ENCODE measurements around the gene RUNDC1. TPM values are rescaled to one million over a fixed set of nuclear protein-coding genes. Genes with fewer than 3 reads are reported as not detected.
A peak's percentile ranks its signal among the peaks of the same experiment; 100 is the strongest.
"Not testable (repeated sequence)": the region's sequence is repeated elsewhere in the genome, so short reads cannot be mapped to it uniquely, and the experiment has no call there.

The RUNDC1 gene
- 10 to 100 TPM; 10.6 to 14.1 TPM for total RNA-seq
- long read RNA-seq, donor 1, transcript RUNDC1-201 (5 exons, 3,828 nt), result major isoform, 8 of 13 reads
- long read RNA-seq, donor 1, partial matches to known transcripts, result 0 of 13 reads
- long read RNA-seq, donor 1, other reads (novel, unspliced or antisense), result 5 of 13 reads
- long read RNA-seq, donor 2, partial matches to known transcripts, result 17 of 22 reads
- long read RNA-seq, donor 2, other reads (novel, unspliced or antisense), result 1 of 22 reads

DNA sequence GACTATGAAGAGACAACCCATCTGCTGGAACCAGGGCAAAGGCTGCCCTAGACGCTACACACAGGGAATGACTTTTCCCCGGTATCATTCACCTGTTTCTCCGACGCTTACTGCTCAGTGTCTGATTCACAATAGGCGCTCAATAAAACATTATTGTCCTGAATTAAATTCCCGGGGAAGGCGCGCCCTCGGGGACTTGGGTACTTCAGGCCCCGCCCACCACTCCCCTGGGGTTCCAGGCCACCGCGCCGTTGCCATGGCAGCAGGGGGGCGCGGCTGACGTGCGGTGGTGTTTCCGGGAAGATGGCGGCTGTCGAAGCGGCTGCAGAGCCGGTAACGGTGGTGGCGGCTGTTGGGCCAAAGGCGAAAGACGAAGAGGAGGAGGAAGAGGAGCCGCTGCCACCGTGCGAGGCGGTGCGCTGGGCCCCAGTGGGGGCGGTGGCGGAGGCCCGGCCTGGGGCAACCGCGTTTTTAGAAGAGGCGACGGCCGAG lies at the start of gene RUNDC1:
TSS of gene RUNDC1 (plus strand) at position 292 of the 492 bp plus-strand sequence. CDS start at position 304, 12 bp downstream.
- DNase-seq (ENCODE audit: low spot score), result peak; percentile 97
- intact Hi-C loops (cut with DNase I), result no loop called here

DNA sequence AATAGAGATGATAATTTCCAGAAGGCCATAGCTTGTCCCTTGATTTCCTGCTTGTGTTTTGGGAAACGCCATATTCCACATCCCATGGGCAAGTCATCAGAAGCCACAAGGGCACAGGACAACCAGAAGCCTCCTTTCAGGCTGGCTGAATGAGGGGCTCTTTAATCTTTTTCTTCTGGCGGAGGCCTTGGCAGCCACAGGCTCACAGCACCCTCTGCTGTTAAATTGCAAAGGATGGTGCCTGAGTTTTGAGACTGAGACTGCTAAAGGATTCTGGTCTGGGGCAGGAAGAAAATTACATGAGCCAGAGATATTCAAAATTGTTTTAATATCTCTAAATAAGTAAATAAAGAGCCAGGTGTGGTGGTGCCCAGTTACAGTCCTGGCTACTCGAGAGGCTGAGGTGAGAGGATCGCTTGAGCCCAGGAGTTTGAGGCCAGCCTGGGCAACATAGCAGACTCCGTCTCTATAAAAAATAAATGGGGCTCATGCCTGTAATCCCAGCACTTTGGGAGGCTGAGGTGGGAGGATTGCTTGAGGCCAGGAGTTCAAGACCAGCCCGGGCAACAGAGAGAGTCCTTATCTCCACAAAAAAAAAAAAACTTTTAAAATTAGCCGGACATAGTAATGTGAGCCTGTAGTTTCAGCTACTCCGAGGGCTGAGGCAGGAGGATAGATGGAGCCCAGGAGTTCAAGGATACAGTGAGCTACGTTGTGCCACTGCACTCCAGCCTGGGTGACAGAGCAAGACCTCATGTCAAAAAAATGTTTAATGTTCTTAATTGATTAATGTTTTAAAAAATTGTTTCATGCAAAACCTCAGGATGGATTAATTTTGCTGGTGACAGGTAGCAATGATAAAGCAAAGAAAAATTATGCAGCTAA lies 42.4 kb upstream of the RUNDC1 start:
- intact Hi-C loops (cut with DNase I), result loop anchor here (5.0 to 10.0 kb wide), 2 partner anchors 96 to 963 kb away; partner anchors contain the start of gene AOC2 (in 1 of the 2)
- DNase-seq (ENCODE audit: low spot score), result no peak

DNA sequence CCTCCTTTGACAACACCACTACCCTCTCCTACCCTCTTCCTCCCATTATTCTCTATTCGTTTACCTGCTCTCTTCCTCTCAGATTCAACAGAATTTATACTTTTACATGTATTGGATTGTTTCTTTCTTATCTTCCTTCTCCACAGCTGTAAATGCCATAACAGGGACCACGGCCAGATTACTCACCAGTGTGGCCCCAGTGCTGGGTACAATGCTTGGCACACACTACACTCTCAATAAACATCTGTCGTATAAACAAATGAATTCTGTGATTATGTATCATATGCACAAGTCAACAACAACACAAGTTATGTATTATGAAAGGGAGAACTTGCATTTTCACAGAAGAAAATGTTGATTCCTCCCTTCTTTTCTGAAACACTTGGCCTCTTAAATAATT lies 36.2 kb upstream of the RUNDC1 start:
- intact Hi-C loops (cut with DNase I), result no loop called here
- no peak for DNase-seq (ENCODE audit: low spot score)

DNA sequence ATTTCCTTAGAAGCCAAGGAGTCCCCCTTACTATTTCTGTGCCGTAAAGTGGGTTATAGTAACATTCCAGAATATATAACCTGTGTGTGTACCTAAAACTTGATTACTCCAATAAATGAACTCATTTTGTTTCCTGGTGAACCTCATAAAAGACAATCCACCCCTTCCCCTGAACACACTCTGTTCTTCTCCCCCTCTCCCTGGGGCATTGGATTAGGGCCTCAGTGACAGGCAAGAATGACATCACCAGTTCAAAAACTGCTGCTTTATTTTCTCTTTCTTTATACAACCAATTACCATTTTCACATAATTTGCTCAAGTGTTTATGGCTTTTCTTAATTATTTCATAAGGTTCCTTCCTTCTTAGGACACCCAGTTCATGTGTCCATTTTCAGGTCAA lies 33.6 kb upstream of the RUNDC1 start:
- intact Hi-C loops (cut with DNase I), result no loop called here
- DNase-seq (ENCODE audit: low spot score), result no peak

DNA sequence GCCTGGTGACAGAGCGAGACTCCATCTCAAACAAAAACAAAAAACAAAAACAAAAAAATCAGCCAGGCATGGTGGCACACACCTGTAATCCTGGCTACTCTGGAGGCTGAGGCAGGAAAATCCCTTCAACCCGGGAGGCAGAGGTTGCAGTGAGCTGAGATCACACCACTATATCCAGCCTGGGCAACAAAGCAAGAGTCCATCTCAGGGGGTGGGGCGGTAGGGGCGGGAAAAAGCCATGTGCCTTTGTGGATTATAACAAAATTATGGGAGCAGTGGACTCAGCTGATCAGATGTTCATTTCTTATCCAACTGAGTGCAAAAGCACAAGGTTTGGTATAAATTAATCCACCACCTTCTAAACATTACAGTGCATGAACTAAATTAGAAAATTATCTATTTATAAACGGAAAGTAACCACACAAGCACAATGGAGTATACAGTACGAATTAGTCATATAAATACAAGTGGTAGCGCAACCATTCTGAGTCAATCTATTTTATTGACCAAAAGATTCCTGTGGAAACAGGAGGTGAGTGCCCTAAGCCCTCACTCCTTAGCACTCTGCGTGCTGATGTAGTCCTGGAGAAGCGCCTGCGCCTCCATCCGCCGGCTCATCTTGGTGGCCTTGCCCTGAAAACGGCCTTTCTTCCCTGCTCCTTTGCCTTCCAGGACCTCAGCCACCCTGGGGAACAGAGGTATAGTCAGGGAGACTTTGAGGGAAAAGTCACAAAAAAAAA lies 30.2 kb upstream of the RUNDC1 start:
- DNase-seq (ENCODE audit: low spot score), result peak; percentile 59
- intact Hi-C loops (cut with DNase I), result no loop called here

DNA sequence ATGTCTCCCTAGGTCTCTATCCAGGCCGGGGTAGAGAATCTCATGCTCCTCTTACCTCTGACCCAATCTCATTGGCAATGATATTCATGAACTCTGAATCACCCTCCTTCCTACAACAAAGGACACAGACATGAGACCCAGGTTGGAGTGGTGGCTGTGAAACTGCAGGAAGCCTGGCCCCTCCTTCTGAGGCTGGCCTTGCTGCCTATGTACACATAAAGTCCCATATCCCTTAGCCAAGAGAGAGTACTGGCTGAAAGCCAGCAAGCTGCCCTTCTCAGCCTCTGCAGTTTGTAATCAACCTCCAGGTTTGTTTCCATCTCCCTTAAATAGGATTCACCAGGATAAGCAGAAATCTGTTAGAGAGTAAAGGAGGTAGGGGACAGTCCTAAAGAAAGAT lies 26.7 kb upstream of the RUNDC1 start:
- no peak for DNase-seq (ENCODE audit: low spot score)
- intact Hi-C loops (cut with DNase I), result no loop called here

DNA sequence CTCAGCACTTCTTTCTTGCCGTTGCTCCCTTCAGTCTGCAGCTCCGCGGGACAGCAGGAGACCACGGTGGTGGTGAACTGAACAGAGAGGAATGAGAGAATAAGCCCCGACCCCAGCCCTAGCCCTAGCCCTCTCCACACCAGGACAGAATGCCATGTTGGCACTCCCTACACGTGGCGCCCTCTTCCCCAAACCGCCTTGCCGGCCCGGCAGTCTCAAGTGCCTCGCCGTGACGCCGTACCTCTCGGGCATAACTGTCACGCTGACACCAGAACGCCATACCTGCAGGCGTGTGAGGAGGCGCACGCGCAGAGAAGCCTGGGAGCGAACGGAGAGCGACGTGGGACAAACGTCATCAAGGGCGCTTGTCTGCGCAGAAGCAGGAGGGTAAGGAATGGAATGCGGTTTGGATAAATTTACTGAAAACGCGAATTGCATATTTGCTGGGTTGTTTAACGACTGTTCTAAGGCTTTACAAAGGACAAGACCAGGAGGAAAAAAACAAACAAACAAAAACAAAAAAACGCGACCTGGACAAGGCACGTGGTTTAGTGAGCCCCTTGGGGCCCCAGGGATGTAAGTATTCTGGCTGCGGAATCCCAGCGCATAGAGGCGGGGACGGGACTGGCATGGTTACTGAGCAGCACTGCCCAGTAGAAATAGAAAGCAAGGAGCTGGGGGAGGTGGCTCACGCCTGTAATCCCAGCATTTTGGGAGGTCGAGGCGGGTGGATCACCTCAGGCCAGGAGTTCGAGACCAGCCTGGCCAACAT lies 16.0 kb upstream of the RUNDC1 start, which contains the start of gene AARSD1:
TSS of gene AARSD1 (minus strand) at position 294 of the 772 bp plus-strand sequence. CDS start at position 280, 14 bp downstream.
- intact Hi-C loops (cut with DNase I), result no loop called here
- peak; percentile 97 for DNase-seq (ENCODE audit: low spot score)

DNA sequence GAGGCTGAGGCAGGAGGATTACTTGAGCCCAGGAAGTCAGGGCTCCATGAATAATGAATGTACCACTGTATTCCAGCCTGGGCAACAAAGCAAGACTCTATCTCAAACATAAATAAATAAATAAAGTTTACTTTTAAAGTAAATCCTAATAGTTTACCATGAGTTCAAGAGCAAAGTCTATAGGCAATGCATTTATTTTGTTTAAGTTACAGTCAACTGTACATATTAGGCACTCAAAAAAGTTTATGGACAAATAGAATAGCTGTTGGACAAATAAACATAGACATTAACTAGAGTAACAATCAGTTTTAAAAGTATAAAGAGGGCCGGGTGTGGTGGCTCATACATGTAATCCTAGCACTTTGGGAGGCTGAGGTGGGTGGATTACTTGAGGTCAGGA lies 12.4 kb upstream of the RUNDC1 start:
- no peak for DNase-seq (ENCODE audit: low spot score)
- intact Hi-C loops (cut with DNase I), result no loop called here

DNA sequence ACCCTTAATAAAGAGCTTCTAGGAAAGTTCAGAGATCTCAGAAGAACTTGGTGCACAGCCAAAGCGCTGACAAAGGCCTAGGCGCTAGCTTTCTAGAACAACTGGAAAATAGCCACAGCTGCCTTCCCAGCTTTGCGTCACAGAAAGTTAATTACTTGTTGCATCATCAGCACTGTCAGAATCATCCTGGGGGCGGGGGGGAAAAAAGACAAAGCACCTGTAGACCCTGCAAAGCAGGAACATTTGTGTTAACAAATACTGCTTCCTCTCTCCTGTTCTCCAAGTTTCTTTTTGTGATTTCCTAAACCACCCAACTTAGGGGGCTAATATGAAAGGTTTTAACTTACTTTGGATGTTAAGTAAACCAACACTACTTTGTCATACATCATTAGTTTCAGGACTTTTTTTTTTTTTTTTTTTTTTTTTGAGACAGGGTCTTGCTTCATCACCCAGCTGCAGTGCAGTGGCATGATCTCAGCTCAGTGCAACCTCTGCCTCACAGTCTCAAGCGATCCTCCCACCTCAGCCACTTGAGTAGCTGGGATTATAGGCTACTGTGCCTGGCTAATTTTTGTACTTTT lies 11.3 kb upstream of the RUNDC1 start:
- no peak for DNase-seq (ENCODE audit: low spot score)
- intact Hi-C loops (cut with DNase I), result no loop called here

DNA sequence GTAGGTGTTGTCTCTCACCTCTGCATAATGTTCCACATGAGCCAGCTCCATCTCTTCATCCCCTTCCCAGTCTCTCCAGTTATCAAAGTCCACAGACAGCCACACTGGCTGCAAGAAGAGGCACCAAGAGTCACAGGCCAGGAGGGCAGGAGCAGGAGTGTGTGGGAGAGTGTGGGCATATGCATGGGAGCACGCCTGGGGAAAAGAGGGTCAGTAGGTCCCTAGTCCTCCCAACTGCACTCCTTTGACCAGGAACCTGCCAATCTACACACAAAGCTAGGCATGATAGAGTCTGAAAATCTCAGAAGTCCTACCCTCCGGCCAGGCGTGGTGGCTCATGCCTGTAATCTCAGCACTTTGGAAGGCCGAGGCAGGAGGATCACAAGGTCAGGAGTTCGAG lies 8.8 kb upstream of the RUNDC1 start:
- DNase-seq (ENCODE audit: low spot score), result no peak
- intact Hi-C loops (cut with DNase I), result no loop called here

DNA sequence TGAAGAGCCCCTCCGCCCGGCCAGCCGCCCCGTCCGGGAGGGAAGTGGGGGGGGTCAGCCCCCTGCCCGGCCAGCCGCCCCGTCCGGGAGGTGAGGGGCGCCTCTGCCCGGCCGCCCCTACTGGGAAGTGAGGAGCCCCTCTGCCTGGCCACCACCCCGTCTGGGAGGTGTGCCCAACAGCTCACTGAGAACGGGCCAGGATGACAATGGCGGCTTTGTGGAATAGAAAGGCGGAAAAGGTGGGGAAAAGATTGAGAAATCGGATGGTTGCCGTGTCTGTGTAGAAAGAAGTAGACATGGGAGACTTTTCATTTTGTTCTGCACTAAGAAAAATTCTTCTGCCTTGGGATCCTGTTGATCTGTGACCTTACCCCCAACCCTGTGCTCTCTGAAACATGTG lies 7.0 kb upstream of the RUNDC1 start:
- DNase-seq (ENCODE audit: low spot score); intact Hi-C loops (cut with DNase I): not testable (repeated sequence)

DNA sequence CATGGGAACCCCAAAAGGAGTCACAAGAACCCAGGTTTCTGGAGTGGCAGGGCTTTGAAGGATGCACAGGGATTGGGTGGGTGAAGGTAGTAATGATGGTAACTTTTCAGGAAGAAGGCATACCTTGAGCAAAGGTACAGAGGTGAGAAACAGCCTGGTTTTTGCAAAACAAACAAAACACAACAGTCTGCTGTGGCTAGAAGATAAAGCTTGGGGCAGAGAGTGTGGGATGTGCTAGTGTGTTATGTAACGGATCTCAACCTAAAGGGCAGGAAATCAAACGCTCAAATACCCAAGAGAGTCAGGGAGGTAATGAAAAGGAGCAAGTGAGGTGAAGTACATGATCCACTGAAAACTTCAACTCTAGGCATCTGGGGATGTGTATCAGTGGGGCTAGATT lies 5.1 kb upstream of the RUNDC1 start:
- DNase-seq (ENCODE audit: low spot score), result no peak
- intact Hi-C loops (cut with DNase I), result no loop called here

DNA sequence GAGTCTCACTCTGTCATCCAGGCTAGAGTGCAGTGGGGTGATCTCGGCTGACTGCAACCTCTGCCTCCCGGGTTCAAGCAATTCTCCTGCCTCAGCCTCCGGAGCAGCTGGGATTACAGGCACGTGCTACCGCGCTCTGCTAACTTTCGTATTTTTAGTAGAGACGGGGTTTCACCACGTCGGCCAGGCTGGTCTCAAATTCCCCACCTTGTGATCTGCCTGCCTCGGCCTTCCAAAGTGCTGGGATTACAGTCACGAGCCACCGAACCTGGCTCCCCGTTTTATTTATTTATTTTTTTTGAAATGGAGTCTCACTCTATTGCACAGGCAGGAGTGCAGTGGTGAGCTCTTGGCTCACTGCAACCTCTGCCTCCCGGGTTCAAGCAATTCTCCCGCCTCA lies 4.7 kb upstream of the RUNDC1 start:
- intact Hi-C loops (cut with DNase I); DNase-seq (ENCODE audit: low spot score): not testable (repeated sequence)

DNA sequence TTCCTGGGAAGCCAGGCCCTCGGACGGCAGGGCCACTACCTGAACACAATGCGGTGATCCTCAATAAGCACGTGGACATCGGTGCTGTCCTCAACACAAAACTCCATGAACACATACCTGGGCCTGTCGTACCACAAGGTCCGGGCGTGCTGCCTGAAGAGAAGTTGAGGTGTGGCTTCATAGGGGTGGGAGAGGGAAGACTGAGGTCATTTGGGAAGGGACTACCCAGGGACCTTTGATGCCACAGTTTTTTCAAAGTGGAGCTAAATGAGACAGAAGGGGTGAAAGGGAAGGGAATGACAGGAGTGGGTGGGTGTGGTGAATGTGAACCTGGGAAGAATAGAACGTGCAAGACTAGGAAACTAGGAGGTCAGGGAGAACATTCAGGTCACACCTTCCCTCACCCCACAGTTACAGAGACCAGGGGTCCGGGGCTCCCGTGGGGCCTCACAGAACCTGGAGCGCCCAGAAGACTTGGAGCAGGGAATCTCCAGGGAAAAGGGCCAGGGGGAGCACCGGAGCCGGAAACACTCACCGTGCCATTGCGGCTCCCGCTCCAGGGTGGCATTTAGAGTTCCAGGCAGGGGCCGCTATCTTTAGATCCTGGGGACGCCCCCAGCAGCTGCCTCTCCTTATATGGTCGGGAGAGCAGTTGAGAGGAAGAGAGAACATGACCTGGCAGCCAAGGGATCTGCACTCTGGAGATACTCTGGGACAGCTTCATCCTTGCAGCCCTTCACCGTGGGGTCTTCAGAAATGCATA lies 673 bp upstream of the RUNDC1 start, which contains the start of gene PTGES3L:
TSS of gene PTGES3L (minus strand) at position 570 of the 763 bp plus-strand sequence. CDS start at position 543, 27 bp downstream.
- peak; percentile 83 for DNase-seq (ENCODE audit: low spot score)
- intact Hi-C loops (cut with DNase I), result no loop called here

DNA sequence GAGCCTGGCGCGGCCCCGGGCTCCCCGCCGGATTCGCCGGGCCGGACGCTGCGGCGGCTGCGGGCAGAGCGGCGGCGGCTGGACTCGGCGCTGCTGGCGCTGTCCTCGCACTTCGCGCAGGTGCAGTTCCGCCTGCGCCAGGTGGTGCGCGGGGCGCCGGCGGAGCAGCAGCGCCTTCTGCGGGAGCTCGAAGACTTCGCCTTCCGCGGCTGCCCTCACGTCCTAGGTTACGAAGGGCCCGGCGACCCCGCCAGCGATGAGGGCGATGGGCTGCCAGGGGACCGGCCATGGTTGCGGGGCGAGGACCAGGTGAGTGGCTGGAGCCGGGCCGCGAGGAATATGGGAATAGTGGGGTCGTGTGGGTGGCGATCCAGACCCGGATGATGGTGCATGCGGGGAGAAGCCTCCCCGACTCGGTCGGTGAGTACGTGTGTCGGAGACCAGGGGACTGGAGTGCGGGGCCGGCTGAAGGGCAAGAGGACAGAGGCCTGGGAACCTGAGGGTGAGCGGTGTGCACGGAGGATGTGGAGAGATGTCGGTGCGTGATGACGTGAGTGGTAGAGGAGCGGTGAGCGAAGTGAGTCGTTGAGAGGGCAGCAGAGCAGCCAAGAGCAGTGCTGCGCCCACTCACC lies 517 bp downstream of the RUNDC1 start:
- peak; percentile 83 for DNase-seq (ENCODE audit: low spot score)
- intact Hi-C loops (cut with DNase I), result no loop called here

DNA sequence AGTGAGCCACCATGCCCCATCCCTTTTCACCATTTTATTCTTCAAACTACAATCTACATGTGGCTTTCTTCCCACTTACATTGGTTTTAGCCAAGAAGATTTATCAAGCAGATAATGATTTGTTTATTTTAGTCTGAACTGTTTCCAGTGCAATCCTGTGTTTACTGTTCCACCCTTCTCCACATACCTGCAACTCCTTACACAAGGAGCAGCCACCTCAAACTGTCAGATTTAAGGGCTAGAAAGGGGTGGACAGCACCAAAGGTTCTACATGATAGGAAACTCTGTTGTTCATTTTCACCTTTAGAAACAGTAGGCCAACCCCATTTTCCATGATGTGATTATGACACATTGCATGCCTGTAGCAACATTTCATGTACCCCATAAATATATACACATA lies 1.9 kb downstream of the RUNDC1 start:
- no peak for DNase-seq (ENCODE audit: low spot score)
- intact Hi-C loops (cut with DNase I), result no loop called here

DNA sequence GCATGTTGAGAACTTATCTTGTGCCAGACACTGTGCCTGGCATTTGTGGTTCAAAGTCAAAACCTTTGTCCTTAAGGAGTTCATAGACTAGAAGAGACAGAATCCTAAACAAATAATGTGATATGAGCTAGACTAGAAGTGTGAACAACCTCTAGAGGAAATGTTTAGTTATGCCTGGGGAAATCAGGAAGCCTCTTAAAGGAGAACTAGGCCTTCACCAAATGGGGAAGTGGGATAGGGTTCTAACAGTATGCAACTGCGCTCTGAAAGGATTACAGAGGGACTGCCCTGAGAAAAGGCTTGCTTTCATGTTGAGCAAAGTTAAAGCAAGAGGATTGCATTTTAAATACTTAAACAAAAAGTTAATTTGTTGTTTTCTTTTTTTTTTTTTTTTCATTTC lies 4.9 kb downstream of the RUNDC1 start:
- intact Hi-C loops (cut with DNase I), result no loop called here
- no peak for DNase-seq (ENCODE audit: low spot score)
